Activated naive CD8-positive, alpha-beta T cell treated with anti-CD3 and anti-CD28 coated beads, Interleukin-2, amount 50 U/mL, for 24 hours (primary cell): ENCODE results near the gene CLSTN2.
"Not testable (repeated sequence)": the region's sequence is repeated elsewhere in the genome, so short reads cannot be mapped to it uniquely, and the experiment has no call there.

ENCODE experiments used
- ATAC-seq: fragments of 150-1000 bp; cut with Tn5 transposase; one replicate; pipeline ENCODE4 v1.10.0; 2021
- DNase-seq: peaks from one replicate; pipeline ENCODE4 v3.0.0; 2021
- H3K27ac Mint-ChIP-seq: one replicate; pipeline ENCODE4 v1.8.0; 2021; ENCODE audit warnings: mild to moderate bottlenecking, mixed read lengths
- H3K27me3 Mint-ChIP-seq: one replicate; pipeline ENCODE4 v1.8.0; 2021; ENCODE audit warnings: mixed read lengths
- H3K36me3 Mint-ChIP-seq: one replicate; pipeline ENCODE4 v1.8.0; 2021; ENCODE audit warnings: low read depth, mixed read lengths
- H3K4me1 Mint-ChIP-seq: one replicate; pipeline ENCODE4 v1.8.0; 2021; ENCODE audit warnings: mixed read lengths
- H3K4me3 Mint-ChIP-seq: one replicate; pipeline ENCODE4 v1.8.0; 2021; ENCODE audit warnings: mild to moderate bottlenecking, moderate library complexity, mixed read lengths
- H3K9me3 Mint-ChIP-seq: one replicate; pipeline ENCODE4 v1.8.0; 2021; ENCODE audit warnings: mixed read lengths

Gene CLSTN2

DNA sequence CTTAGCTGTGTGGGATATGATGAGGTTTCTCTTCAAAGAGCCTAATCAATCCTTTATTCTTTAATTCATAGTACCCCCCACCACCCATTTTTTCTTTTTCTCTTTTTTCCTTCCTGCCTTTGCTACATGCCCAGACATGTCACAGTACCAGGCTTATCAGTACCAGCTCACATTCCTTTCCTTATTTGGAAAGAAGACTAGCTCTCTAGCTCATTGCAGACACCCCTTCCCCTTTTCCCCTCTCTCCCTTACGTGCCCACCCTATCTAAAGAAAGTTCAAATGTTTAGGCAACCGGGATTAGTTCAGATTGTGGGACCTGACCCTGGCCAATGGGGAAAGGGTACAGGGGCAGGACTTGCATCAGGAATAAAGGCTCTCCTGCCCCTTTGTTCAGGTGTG, 488.6 kb downstream of the CLSTN2 start:
- ATAC-seq, H3K4me3 Mint-ChIP-seq, H3K27ac Mint-ChIP-seq, H3K4me1 Mint-ChIP-seq, DNase-seq, H3K36me3 Mint-ChIP-seq, H3K27me3 Mint-ChIP-seq, H3K9me3 Mint-ChIP-seq: not testable (repeated sequence)

DNA sequence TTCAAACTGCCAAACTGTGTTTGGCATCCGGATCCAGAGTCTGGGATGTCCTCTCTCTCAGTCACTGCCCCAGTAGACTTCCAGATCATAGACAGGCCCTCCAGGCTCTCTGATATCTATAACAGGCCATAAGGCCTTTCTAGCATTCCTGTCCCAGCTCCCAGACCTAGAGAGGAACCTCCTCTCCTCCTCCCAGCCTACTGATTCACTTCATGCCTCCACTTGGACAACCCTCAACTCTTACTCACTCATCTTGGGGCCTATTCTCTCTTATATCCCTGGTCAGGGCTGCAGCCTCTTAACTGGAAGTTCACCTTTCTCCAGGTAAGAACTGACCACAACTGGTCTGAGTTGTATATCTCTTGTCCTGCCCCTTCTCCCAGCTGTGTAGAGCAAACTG, 489.2 kb downstream of the CLSTN2 start:
- ATAC-seq (no peak), DNase-seq (no peak)
- Mint-ChIP-seq H3K36me3 (no peaks in the 10 kb centered on the region), H3K9me3 (no peaks in the 10 kb centered on the region), H3K4me3 (no peak overlapping the region), H3K4me1 (no peaks in the 10 kb centered on the region), H3K27me3 (peaks cover 3% of the 10 kb centered on the region), H3K27ac (no peak overlapping the region)

DNA sequence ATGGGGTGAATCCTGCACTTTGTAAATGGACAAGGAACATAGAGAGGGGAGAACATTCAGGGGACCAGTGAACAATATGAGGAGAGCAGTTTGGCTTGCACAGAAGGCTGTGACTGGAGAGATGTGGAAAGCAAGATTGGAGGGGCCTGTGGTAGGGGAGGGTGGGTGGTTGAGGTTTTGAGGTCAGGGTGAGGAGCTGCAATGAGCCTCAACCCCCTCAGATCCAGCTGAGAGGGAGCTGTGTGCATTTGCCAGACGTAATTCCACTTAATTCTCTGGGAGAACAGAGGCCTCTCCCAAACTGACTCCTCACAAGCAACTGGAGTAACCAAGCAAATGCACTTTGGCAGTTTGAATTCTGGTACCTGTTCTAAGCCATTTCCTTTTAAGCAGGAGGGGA, 489.7 kb downstream of the CLSTN2 start:
- DNase-seq (no peak), ATAC-seq (no peak)
- H3K4me1 Mint-ChIP-seq = no peaks in the 10 kb centered on the region
- peaks cover 5% of the 10 kb centered on the region for H3K27me3 Mint-ChIP-seq
- no peak overlapping the region for H3K27ac Mint-ChIP-seq
- H3K36me3 Mint-ChIP-seq = no peaks in the 10 kb centered on the region
- no peak overlapping the region for H3K4me3 Mint-ChIP-seq
- no peaks in the 10 kb centered on the region for H3K9me3 Mint-ChIP-seq

DNA sequence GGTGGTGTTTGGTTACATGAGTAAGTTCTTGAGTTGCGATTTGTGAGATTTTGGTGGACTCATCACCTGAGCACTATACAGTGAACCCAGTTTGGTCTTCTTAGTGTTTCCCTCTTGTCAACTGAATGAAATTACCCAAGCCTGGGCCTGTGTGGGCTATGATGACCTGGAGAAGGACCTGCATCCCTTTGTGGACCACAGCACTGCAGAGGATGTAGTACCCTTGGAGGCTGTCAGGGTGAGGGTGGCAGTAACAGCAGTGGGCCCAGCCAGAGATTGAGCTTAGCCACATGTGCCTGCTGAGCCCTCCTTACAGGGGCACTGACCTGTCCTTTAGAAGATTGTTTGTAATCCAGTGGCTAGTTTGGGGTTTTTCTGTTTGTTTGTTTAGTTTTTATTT, 492.8 kb downstream of the CLSTN2 start:
- no peaks in the 10 kb centered on the region for H3K4me1 Mint-ChIP-seq
- no peaks in the 10 kb centered on the region for H3K9me3 Mint-ChIP-seq

DNA sequence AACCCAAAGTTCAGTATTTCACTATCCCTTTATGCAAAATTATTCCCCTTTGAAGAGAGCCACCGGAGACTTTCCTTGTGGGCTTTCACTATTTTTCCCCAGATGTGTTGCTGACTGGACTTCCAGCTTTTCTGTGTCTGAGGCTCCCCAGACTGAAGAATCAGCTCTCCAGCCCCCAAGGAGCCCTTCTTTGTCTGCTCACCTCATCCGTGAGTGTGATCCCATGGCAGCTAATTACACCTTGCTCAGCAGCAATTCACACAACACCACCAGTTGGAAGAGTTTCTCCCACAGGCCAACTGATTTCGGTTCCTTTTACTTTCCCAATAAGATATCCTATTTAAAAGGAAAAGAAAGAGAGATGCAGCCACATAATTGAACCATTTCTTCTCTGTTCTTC, 493.4 kb downstream of the CLSTN2 start:
- H3K9me3 Mint-ChIP-seq = no peaks in the 10 kb centered on the region
- DNase-seq (no peak), ATAC-seq (no peak)
- H3K4me1 Mint-ChIP-seq = no peaks in the 10 kb centered on the region
- H3K36me3 Mint-ChIP-seq = no peaks in the 10 kb centered on the region
- H3K27ac Mint-ChIP-seq = no peak overlapping the region
- no peak overlapping the region for H3K4me3 Mint-ChIP-seq
- peaks cover 5% of the 10 kb centered on the region for H3K27me3 Mint-ChIP-seq

More for the DNA sequence above, 492.8 kb downstream of the CLSTN2 start:
- H3K4me3 Mint-ChIP-seq = no peak overlapping the region
- DNase-seq (no peak), ATAC-seq (no peak)
- H3K36me3 Mint-ChIP-seq = no peaks in the 10 kb centered on the region
- no peak overlapping the region for H3K27ac Mint-ChIP-seq
- H3K27me3 Mint-ChIP-seq = peaks cover 5% of the 10 kb centered on the region

DNA sequence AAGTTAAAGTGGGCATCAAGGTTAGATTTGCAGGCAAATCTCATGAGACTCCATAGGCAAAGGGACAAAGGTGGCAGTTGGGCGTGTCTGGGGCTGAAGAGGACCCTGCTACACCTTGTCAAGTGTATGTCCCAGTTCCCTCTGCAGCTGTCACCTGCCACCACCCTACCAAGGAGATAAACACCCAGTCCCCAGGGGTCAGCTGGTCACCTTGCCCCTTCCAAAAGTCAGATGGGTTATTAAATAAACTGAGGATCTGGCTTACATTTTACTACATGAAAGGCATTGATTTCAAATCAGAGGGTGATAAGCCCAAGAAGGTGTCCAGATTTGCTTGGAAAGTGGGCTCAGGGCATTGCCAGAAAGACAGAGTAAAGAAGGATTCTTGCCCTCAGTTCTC, 494.8 kb downstream of the CLSTN2 start:
- Mint-ChIP-seq H3K27me3 (peaks cover 5% of the 10 kb centered on the region), H3K36me3 (no peaks in the 10 kb centered on the region), H3K4me3 (no peak overlapping the region), H3K27ac (no peak overlapping the region), H3K4me1 (no peaks in the 10 kb centered on the region), H3K9me3 (no peaks in the 10 kb centered on the region)
- DNase-seq = no peak
- ATAC-seq = no peak

DNA sequence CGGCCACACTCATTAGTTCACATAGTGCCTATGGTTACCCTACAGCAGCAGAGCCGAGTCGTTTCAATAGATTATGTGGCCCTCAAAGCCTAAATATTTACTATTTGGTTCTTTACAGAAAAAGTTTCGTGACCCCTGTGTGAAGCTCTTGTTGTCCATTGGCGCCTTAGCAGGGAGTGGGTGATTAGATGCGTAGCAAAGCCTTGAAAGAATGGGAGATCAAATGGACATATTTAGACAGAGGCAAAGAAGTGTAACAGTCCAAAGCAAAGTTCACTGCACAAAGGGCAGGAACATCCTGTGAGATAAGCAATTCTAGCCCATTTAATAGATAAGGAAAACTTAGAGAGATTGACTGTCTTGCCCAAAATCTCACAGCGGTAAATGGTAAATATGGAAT, 495.5 kb downstream of the CLSTN2 start:
- Mint-ChIP-seq H3K36me3 (no peaks in the 10 kb centered on the region), H3K4me3 (no peak overlapping the region), H3K27me3 (peaks cover 5% of the 10 kb centered on the region), H3K9me3 (no peaks in the 10 kb centered on the region), H3K4me1 (no peaks in the 10 kb centered on the region), H3K27ac (no peak overlapping the region)
- DNase-seq = no peak
- no peak for ATAC-seq

DNA sequence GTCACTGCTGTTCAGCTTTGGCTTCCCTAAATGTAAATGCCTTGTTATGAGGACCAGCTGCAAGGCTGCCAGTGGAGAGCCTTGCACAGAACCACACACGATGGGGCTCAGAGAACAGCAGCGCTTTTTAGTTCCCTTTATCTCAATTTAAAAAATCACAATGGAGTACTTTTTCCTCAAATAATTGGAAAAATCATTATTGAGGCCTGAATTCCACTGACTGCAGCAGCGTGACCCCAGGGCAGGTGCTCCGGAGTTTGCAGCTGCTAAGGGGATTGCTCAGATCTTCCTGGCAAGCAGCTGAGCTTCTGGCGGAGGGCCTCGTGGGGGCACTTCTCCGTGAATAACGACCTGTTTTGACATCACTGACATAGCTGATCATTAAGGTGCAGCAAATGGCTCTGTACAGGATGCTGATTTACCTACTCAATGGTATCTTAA, 497.3 kb downstream of the CLSTN2 start:
- peaks cover 5% of the 10 kb centered on the region for H3K27me3 Mint-ChIP-seq
- no peaks in the 10 kb centered on the region for H3K36me3 Mint-ChIP-seq
- no peaks in the 10 kb centered on the region for H3K4me1 Mint-ChIP-seq
- no peak for DNase-seq
- no peak overlapping the region for H3K4me3 Mint-ChIP-seq
- no peak for ATAC-seq
- H3K27ac Mint-ChIP-seq = no peak overlapping the region
- H3K9me3 Mint-ChIP-seq = no peaks in the 10 kb centered on the region

DNA sequence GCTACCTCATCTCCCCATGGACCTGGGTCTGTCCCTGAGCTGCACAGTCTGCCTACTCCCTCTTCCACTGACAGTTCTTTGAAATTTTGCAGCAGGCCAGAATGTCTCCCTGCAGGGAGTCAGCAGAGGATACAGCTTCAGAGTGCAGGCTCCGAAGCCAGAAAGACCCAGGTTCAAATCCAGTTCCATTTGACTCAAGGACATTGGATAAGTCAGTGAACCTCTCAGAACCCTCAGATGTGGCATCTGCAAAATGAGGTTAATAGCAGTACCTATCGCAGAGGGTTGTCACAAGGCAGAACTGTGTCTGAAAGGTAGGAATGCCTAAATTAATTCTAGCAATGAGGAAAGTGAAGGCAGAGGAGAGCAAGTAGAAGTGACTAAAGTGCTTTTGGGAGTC, 498.4 kb downstream of the CLSTN2 start:
- Mint-ChIP-seq H3K4me1 (no peaks in the 10 kb centered on the region), H3K9me3 (no peaks in the 10 kb centered on the region), H3K36me3 (no peaks in the 10 kb centered on the region), H3K27me3 (peaks cover 5% of the 10 kb centered on the region), H3K27ac (no peak overlapping the region), H3K4me3 (no peak overlapping the region)
- ATAC-seq (no peak), DNase-seq (no peak)

DNA sequence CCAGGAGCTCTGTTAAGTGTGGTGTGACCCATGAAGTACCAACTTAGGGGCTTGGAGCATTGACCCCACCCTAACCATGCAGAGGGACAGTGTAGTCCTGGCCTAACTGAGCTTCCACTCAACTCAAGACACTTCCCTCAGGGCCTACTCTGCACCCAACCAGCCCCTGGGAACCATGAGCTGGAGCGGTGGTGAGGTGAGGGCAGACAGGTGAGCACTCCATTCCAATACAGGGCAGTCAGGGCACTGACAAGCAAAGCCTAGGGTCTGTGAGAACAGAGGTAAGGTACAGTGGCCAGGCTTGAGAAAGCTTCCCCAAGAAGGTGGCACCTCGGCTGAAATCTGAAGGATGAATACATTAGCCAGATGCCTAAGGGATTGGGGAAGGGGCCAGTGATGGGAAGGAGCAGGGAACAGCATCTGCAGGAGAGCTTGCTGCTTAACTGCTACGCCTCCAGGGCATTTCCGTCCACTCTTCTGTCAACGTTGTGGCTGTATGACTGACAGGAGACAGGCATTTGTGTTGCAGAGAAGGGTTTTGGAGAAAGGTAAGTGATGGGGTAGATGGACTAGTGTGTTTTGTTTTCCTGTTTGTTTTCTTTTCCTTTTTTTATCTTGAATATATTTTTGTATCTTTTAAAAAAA, 499.4 kb downstream of the CLSTN2 start:
- Mint-ChIP-seq H3K9me3 (no peaks in the 10 kb centered on the region), H3K27ac (no peak overlapping the region), H3K4me3 (no peak overlapping the region), H3K27me3 (no peaks in the 10 kb centered on the region), H3K4me1 (no peaks in the 10 kb centered on the region), H3K36me3 (no peaks in the 10 kb centered on the region)
- no peak for ATAC-seq
- no peak for DNase-seq

DNA sequence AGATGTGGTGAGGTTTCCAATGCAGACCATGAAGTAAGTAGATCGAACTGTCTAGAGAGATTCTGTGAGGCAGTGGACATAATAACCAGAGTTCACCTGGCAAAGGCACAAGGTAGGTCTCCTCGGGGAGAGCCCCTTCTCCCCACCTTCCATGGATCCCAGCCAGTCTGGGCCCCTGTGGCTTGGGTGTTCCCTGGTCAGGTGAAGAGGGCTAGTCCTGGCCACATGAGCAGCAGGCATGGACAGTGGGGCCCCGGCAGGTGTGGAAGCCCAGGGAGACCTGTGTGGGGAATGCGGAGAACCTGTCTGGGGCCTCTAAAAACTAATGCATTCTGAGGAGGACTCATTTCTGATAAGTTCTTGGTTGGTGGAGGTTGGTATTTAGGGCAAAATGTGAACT, 501.4 kb downstream of the CLSTN2 start:
- H3K27me3 Mint-ChIP-seq = peaks cover 2% of the 10 kb centered on the region
- ATAC-seq = no peak
- no peaks in the 10 kb centered on the region for H3K9me3 Mint-ChIP-seq
- no peaks in the 10 kb centered on the region for H3K36me3 Mint-ChIP-seq
- H3K4me3 Mint-ChIP-seq = no peak overlapping the region
- DNase-seq = no peak
- no peak overlapping the region for H3K27ac Mint-ChIP-seq
- H3K4me1 Mint-ChIP-seq = no peaks in the 10 kb centered on the region

DNA sequence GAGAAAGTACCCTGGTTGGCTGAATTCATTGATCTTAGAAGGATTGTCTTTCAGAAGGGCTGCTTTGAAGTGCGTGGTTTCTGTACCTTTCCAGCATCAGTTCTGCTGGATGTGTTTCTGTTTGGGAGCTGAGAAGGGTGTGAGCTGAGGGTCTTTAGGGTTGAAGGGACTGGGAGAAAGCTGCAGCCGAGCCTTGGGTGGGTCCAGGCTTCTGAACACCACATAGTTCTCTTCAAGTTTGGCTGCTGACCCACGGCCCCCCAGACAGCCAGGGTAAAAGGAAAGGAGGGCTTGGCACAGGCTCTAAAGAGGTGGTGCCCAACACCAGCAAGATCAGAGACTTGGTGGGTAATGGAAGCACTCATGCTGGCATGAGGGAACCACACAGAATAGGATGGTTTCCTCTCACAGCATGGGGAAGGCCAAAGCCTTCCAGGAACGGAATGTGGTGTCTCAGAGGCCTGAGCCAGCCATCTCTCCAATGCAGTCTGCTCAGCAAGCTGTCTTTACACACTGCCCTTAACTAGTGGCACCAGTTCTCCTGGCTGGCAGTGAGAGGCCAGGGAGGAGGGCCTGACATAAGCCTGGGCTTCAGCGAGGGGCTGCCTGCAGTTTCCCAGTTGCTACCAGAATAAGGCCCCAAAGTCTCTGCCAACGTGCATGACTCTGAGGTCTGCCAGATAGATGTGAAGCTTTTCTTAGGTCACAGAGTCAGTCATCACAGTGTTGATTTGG, 503.9 kb downstream of the CLSTN2 start:
- no peak overlapping the region for H3K27ac Mint-ChIP-seq
- H3K36me3 Mint-ChIP-seq = no peaks in the 10 kb centered on the region
- no peaks in the 10 kb centered on the region for H3K4me1 Mint-ChIP-seq
- DNase-seq = no peak
- no peak overlapping the region for H3K4me3 Mint-ChIP-seq
- ATAC-seq = no peak
- H3K27me3 Mint-ChIP-seq = peaks cover 5% of the 10 kb centered on the region
- H3K9me3 Mint-ChIP-seq = no peaks in the 10 kb centered on the region

DNA sequence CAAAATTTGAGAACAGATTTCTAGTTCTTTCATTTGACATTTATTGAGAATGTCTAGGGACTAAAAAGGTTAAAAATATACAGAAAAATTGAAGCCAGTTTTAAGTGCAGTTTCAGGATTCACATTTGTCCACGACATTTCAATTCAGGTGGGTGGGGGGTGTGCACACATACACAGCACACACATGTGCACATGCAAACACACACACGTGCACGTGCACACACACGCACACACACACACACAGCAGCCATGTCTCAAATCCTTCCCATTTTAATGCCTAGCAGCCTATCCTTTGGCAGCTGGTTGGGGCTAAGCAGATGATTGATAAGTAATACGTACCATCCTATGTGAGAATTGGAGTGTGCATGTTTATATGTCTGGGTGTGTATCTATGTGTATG, 504.5 kb downstream of the CLSTN2 start:
- Mint-ChIP-seq H3K36me3 (no peaks in the 10 kb centered on the region), H3K9me3 (no peaks in the 10 kb centered on the region), H3K27me3 (peaks cover 5% of the 10 kb centered on the region), H3K4me3 (no peak overlapping the region), H3K27ac (no peak overlapping the region), H3K4me1 (no peaks in the 10 kb centered on the region)
- ATAC-seq = no peak
- DNase-seq = no peak

DNA sequence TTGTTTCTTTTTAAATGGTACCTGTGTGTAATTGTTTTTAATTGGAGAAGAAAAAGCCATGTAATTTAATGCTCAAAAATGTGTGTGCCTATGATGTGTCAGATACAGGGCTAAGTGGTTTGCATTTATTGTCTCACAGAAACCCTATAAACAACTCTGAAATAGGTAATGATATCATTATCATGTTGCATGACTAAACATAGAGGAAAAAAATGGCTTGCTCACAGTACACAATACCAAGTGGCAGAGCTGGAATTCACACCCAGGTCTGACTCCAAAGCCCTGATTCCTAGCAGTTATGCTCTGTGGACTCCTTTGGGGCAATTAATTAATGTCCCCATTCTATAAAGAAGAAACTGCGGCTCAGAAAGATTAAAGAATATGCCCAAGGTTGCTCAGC, 505.5 kb downstream of the CLSTN2 start:
- no peak overlapping the region for H3K4me3 Mint-ChIP-seq
- H3K9me3 Mint-ChIP-seq = no peaks in the 10 kb centered on the region
- H3K27me3 Mint-ChIP-seq = peaks cover 5% of the 10 kb centered on the region
- no peaks in the 10 kb centered on the region for H3K36me3 Mint-ChIP-seq
- DNase-seq = no peak
- ATAC-seq = no peak
- H3K27ac Mint-ChIP-seq = no peak overlapping the region
- no peaks in the 10 kb centered on the region for H3K4me1 Mint-ChIP-seq

DNA sequence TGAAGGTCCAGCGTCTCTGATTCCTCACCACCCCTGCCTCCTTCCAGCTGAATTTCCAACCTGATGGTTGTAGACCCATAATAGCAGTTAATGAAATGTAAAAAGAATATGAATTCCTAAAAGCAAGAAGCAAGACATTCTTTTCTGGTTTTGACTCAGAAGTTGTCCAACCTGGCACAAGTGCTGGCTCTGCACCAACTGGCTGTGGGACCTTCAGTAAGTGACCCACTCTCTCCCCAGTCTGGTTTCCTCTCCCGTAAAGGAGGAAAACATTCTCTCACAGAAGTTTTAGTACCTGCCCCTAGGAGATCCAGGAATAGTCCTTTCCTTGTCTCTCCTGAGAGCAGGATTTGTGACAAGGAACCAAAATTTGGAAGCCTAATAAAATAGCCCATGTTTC, 506.0 kb downstream of the CLSTN2 start:
- H3K36me3 Mint-ChIP-seq = no peaks in the 10 kb centered on the region
- no peak overlapping the region for H3K27ac Mint-ChIP-seq
- H3K4me3 Mint-ChIP-seq = no peak overlapping the region
- no peak for DNase-seq
- no peaks in the 10 kb centered on the region for H3K9me3 Mint-ChIP-seq
- H3K27me3 Mint-ChIP-seq = peaks cover 5% of the 10 kb centered on the region
- no peaks in the 10 kb centered on the region for H3K4me1 Mint-ChIP-seq
- ATAC-seq = peak; percentile 46
